ENCODE data around the gene CDC45.

CDC45 gene

DNA sequence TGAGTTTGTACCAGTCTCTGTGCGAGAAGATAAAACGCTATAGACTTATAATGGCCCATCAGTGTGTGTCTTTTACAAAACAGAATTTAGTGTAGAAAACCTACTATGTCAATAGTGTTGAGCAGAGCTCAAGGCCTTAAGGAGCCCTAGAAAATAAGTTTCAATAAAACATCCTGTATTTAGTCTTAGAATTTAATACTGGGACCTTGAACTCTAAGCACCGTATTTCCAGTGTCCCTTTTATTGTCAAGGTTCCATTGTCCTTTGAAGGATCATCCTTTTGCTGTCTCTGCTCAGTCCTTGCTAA lies 16.6 kb downstream of the CDC45 start:
- DNase-seq: no peak

DNA sequence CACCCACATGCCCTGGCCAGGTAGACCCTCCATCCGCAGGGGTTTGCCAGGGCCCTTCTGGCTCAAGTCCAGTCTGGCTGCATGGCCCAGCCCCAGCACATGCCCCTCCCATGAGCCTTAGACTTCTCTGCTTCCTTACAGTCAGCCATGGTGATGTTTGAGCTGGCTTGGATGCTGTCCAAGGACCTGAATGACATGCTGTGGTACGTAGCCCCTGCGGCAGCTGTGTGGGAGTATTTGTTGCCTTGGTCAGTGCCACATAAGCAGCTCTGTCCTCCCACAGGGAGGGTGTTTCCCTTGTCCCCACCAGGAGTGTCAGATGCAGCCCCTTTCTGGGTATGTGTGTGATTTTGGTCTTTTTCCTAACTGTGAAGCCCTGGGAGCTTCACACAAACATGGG lies 17.5 kb downstream of the CDC45 start:
- DNase-seq: no peak

DNA sequence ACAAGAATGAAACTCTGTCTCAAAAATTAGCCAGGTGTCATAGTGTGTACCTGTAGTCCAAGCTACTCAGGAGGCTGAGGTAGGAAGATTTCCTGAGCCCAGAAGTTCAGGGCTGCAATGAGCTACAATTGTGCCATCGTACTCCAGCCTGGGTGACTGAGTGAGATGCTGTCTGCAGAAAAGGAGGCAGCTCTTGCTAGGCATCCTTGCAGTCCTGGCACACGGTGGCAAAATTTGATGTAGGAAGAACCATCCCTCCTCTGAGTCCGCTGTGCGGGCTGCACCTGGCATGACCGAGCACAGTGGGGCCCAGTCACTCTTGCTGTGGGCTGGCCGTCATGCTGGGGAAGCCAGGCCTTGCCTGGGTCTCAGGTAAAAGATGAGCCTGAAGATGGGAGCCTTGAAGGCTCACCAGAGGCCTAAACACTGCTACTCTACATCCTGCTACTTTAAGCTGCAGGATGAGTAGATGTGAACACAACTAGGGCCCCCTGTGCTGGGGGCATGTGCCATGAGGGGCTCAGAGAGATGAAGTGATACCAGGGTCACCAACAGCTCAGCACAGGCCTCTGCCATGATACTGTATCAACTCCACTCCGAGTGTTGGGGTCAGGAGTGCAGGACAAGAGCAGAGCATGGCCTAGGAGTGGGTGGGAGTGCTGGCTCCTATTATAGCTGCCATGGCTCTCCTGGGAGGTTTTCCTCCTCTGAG lies 18.6 kb downstream of the CDC45 start:
- DNase-seq: no peak

DNA sequence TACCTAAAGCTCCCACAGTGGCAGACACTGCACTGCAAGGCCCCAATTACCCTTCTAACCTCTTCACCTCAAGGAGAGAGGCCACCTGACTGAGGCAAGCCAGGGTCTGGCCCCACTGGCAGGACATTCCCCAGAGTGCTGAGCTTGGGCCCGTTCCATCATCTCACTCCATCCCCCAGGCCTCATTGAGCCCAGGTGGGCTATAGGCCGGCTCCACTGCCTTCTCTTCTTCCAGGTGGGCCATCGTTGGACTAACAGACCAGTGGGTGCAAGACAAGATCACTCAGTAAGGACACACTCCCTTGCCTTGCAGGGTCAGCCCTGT lies 19.1 kb downstream of the CDC45 start:
- no peak for DNase-seq

DNA sequence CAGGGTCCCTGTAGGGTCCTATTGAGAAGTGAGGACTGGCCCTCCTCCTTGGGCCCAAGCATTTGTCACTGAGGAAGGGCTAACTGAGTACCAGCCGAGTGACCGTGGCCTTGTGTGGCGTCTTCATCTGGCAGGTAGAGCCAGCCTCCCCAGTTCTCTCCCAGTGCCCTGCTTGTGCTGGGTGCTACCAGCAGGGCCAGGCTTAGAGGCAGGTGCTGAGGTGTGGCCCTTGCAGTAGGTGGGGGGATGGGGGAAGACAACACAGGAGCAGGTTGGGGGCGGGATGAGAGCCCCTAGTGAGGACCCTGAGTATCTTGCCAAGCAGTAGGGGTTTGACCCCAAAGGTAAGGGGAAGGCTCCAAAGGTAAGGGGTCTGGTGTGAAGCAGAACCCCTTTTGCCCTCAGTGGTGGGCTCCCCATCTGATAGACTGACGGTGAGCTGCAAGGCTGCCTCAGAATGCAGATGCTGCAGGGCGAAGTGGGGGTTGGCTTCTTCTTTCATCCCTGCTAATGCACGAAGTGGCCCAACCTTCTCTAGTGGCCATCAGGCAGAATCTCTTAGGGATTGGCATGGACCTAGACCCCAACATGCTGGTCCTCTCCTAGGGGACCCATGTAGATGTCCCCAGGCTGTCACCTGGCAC lies 19.6 kb downstream of the CDC45 start:
- DNase-seq: no peak

DNA sequence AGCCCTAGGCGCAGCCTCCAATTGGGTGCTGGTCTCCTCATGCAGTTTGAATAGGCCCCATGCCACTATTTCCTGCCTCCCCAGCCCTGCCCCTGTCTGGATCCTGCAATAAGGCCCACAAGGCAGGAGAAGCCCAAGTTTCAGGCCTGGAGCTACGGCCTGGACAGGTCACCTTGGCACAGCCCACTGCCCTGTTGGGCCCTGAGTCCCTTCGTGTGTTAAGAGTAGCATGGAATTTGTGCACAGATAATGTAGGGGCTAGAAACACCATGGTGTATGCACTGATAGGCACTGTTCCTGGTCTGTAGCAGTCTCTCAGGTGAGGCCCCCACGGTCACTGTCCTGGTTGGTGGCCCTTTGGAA lies 20.1 kb downstream of the CDC45 start:
- DNase-seq: no peak

DNA sequence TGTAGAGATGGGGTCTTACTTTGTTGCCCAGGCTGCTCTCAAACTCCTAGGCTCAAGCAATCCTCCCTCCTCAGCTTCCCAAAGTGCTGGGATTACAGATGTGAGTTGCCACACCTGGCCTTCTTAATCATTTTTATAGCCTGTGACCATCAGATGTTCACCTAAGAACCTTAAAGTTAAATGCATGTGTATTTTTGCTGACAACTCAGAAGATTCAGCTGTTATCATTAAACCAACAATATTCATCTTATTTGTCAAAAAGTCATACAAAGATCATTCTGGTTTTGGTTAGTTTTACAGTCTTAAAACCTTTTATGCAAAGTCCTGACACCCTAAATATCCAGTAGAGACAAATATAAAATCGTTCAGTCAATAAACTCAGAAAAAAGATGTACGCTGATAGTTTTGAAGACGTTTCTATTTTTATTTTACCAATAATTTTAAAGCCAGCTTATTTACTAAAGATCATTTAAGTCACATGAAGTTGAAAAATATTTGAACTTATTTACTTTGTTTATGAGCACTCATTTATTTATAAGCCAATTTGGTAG lies 22.3 kb downstream of the CDC45 start:
- no peak for DNase-seq

DNA sequence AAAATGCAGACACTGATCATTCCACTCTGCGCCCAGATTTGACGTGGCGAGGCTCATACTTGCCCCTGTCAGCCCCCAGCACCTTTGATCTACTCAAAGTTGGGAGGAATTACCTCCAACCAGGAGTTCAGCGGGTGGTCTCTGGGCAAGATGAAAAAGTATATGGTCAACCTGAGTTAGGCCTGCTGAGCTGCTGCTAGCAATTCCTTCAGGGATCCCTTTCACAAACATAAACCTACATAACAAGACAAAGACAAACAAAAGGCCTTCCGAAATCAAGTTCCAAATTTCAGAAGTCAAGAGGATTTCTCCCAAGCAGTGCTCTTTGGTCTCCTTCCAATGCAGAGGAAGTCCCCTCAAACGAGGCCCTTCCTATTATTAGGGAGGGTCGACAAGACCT lies 23.6 kb downstream of the CDC45 start:
- no peak for DNase-seq

DNA sequence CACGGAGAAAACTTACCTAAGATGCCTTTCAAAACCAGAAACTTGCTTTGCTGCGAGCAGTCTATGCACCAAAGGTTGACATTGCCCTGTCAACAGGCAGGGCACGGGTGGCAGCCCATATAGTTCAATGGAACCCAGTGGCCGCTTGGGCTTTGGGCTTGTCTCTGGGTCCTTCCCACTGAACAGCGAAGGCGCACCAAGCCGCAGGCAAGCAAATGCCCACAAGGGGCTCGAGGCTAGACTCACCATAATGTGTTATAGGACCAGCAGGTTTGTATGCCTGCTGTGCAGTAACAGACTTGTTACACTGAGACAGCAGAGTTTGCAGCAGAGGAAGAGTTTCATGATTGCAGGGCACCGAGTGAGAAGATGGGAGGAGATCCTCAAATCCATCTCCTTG lies 24.1 kb downstream of the CDC45 start:
- no peak for DNase-seq

DNA sequence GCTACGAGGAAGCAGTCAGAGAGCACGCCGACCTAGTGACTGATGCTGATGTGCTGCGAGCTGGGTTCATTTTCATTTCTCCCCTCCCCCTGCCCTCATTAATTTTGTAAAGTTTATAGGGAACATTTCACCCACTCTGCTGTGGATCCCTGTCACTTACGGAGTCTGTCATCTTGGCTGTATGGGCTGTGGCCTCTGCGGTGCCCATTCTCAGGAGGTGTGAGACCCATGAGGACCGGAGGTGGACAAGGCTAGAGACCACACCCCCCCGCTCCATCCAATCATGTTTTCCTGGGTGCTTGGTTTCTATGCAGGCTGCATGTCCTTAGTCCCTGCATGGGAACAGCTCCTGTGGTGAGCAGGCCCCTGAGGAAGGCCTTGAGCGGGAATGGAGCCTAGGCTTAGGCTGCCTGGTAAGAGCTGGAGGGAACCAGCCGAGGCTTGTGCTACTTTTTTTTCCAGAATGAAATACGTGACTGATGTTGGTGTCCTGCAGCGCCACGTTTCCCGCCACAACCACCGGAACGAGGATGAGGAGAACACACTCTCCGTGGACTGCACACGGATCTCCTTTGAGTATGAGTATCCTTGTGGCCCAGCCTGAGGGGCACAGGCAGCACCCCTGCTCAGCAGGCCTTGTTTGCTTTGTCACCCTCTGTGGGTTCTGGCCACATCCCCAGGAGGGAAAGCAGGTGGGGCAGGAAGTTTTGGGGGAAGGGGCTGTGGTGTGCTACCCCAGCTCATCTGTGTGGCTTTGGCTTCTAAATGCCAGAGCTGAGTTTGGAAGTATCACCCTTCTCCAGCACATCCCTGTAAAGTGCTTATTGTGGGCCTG lies 25.4 kb downstream of the CDC45 start:
- no peak for DNase-seq

DNA sequence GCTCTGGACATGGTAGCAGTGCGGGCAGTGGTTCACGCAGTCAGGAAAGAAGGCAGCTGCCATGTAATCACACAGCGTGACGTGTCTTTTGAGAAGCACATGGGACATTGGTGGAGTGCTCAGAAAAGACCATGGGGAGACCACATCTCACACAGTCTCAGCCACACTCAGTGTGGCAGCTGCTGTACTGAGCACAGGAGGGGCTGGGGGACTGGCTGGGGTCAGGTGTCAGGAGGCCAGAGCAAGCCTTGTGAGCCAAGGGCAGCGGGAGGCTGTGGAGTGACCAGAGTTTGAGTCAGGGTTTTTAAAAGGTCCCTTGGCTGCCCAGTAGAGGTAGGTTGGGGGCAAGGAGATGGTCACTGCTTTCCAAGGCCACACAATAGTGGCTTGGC lies 26.0 kb downstream of the CDC45 start:
- no peak for DNase-seq

DNA sequence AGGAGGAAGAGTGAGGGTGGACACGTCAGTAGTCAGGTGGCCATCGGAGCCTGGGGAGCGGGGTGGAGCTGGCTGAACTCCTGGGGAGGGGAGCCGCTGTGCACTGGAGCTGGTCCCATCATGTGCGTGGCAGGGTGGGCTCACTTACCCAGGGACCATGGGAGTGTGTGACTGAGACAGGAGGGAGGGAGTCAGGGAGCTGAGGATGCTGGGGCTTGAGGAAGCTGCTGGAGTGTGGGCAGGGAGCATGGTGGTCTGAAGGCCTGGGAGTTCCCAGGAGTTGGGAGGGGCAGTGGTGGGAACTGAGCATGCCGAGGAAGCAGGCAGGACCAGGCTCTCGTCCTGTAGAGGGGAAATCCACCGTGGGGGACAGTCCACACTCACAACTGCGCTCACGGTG lies 26.5 kb downstream of the CDC45 start:
- DNase-seq: no peak

DNA sequence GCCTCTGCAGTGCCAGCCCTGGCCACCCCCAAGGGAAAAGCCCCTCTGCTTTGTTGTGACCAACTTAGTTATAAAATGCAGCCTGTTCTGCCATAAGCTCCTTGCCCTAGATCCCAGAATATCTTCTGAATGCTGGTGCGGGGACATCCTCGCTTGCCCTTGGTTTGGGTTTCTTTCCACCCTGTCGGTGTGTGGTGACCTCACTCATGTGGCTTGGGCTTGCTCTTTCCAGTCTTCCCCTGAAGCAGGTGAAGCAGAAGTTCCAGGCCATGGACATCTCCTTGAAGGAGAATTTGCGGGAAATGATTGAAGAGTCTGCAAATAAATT lies 27.8 kb downstream of the CDC45 start:
- no peak for DNase-seq

DNA sequence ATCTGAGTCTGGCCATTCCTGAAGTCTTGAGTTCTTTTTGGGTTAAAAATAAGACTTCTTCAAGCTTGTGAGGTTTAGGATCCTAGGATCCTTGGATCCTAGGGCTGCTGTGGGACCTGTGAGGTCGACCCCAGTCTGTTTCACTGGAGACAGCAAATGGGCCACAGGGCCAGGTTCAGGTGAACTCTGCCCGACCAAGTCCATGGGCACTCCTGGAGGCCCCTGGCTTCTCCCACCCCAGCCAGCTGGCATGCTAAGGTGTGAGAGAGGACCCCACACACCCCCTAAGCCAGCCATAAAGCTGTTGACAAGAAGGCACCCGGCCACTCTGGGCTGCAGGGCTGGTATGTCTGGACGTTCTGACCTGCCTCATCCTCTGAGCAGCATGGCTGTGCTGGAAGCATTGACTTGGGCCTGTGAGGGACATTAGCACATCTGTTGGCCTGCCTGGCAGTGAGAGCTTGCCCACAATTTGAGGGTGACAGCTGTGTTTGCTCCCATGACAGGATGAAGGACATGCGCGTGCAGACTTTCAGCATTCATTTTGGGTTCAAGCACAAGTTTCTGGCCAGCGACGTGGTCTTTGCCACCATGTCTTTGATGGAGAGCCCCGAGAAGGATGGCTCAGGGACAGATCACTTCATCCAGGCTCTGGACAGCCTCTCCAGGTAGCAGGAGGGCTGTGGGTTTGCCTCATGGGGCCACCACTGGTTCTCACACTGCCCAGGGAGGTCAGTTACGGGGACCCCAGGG lies 28.5 kb downstream of the CDC45 start:
- no peak for DNase-seq

DNA sequence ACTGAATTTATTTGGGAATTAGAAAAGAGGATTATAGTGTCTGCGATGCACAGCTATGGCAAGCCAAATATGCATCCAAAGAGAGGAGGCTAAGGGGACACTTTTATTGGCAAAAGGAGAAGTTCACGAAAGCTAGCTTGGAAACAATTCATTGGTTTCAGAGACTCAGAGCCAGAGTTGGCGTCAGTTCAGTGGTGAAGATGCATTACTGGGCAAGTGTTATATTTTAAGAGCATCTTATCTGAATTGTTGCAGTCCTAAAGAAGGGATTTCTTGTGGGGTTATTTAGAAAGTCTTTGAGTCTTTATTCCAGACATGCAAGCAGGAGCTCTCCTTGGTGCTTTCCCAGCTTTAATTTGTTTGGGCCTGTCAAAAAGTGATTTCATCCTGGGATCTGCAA lies 29.5 kb downstream of the CDC45 start:
- DNase-seq: no peak

DNA sequence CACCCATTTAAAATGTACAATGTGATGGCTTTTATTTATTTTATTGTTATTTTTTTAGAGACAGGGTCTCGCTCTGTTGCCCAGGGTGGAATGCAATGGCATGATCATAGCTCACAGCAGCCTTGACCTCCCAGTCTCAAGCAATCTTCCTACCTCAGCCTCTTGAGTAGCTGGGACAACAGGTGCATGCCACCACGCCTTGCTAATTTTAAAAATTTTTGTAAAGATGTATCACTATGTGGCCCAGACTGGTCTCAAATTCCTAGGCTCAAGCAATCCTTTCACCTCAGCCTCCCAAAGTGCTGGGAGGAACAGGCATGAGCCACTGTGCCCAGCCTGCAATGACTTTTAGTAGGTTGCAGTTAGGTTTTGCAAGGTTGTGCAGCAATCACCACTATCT lies 30.2 kb downstream of the CDC45 start:
- no peak for DNase-seq

DNA sequence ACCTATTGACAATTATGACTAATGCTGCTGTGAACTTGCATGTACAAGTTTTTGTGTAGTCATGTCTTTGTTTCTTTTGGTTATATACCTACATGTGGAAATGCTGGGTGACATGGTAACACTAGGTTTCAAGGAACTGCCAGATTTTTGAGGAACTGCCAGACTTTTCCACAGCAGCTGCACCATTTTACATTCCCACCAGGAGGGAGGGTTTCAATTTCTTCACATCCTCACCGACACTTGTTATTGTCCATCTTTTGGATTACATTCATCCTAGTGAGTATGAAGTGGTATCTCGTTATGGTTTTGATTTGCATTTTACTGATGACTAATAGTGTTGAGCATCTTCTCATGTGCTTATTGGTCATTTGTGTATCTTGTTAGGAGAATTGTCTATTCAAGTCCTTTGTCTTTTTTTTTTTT lies 31.2 kb downstream of the CDC45 start:
- DNase-seq: no peak

DNA sequence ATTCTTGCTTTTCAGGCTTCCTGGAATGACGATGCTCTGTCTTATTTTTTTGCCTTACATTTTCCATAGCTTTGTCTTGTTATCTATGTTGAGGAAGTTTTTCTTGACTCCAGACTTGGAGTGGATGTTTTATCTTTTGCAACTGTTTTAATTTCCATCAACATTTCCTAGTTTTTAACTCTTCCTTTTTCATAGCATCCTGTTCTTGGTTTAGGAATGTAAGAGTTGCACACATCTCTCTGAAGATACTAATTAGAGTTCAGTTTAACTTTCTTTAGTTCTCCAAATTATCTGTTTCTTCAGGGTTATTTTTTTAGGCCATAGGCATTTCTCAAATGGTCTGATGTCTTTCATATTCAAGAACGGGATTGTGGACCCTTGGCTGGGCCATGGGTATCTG lies 34.1 kb downstream of the CDC45 start:
- no peak for DNase-seq

DNA sequence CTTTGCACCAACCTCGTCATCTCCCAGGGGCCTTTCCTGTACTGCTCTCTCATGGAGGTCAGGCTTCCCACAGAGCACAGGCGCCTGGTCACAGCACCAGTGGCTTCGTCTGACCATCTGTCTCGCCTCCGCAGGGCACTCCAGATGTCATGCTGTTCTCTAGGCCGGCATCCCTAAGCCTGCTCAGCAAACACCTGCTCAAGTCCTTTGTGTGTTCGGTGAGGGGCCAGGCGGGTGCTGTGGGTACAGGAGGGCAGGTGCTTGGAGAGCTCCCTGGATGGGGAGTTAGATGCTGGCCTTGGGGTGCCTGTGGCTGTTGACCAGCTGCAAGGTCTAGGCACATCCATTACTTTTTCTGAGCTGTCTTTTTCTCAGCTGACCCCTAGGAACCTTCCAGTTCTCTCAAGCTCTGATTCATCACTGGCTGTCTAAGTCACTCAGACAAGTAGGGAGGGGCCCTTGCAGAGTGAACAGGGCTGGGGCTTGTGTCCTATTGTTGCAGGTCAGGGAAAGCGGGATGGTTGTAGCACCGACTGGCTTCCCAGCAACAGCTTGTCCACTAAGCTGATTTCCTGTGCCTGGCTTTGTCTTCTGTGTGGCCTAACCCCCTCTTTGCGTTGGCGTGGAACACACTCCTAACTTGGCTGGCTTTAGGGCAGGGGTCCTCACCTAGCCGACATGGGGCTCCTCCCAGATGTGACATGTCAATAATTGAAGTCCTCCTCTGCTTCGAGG lies 35.3 kb downstream of the CDC45 start:
- no peak for DNase-seq

DNA sequence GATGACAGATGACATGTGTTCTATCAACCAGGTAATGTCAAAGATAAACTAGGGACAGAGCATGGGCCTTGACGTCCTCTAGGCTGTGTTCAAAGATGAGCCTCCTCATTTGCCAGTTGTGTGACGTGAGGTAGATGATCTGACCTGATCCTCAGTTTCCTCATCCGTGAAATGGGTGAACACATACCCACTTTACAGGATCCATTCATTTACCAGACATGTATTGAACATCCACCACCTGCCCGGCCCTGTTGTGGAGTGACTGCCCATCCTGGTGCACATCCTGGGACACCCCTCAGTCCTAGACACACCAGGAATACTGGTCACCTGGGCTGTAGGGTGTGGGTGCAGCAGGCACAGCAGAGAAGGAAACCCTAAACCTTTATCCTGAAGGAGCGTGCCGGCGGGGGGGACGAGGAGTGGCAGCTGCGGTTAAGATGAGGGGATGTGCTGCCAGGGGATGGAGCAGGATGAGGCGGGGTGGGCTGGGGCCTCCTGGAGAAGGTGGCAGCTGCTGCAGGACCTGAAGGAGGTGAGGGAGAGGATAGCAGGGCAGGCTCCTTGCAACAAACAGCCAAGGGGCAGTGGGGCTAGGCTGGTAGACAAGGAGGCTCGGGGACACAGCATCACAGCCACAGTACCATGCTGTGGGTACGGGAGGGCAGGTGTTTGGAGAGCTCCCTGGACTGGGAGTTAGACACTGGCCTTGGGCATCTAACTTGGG lies 36.1 kb downstream of the CDC45 start:
- no peak for DNase-seq

DNA sequence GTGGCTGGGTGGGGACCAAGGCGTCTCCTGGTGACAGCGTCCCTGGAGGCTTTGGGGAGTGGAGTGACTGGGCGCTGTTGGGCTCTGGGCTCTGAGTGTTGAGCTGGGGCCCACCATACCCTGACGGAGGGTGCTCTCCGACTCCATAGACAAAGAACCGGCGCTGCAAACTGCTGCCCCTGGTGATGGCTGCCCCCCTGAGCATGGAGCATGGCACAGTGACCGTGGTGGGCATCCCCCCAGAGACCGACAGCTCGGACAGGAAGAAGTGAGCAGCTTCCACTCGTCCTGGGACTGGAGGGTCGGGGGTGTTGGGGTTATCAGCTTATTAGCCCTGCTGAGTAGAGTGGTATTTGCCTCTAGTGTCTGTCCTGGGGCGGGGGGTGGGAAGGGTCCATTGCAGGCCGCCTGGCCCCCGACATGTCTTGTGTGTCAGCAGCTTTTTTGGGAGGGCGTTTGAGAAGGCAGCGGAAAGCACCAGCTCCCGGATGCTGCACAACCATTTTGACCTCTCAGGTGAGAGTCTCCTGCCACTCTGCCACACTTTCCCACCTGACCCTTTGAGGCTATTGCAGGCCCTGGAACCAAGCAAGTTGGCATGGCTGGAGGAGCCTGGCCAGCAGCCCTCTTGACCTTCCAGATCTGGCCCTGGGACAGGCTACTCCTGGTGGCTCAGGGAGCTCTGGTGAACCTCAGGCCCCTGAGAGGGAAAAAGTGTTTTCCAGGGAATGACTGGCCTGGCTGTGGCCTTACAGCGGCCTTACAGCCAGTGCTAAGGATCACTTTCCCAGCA lies 36.9 kb downstream of the CDC45 start:
- DNase-seq: no peak

DNA sequence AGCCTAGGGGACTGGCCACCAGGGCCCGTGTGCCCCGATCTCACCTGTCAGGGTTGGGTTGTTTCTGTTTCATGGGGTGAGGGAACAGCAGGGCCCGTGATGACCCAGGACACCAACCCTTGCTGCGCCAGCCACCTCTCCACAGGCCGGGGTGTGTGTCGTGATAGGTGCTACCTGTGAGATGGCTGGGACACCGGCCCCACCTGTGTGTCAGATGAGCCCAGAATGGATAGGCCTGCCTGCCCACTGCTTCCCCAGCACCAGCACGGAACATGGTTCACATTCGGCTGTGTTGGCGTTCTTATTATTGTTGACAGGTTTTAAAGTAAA lies 37.4 kb downstream of the CDC45 start:
- DNase-seq: no peak
